Ovary (tissue), 3 donors: ENCODE data around the gene CGNL1.

Experiments used
- EP300 ChIP-seq: sonication (generic); formaldehyde crosslinking; IDR thresholded peaks from one replicate; pipeline ENCODE4 v1.6.1; 2017; ENCODE audit warnings: antibody characterized with exemption
- POLR2A ChIP-seq: fragments of 450-650 bp; IDR thresholded peaks from one replicate; pipeline ENCODE4 v1.6.1; 2017; ENCODE audit warnings: antibody characterized with exemption, mild to moderate bottlenecking, moderate library complexity
- TF ChIP-seq, protein P1 (sequence below), 3 donors: fragments of 450-650 bp in 2 of 3; fragments of 200-600 bp in 1 of 3; IDR thresholded peaks; one replicate each; pipeline versions ENCODE4 v1.5.1 to v1.8.0; 2016 to 2022; ENCODE audit warnings: antibody characterized with exemption in 3 of 3, mild to moderate bottlenecking in 1 of 3
- donor health status: DM: no; HTN: no; CAD: no.

DNA sequence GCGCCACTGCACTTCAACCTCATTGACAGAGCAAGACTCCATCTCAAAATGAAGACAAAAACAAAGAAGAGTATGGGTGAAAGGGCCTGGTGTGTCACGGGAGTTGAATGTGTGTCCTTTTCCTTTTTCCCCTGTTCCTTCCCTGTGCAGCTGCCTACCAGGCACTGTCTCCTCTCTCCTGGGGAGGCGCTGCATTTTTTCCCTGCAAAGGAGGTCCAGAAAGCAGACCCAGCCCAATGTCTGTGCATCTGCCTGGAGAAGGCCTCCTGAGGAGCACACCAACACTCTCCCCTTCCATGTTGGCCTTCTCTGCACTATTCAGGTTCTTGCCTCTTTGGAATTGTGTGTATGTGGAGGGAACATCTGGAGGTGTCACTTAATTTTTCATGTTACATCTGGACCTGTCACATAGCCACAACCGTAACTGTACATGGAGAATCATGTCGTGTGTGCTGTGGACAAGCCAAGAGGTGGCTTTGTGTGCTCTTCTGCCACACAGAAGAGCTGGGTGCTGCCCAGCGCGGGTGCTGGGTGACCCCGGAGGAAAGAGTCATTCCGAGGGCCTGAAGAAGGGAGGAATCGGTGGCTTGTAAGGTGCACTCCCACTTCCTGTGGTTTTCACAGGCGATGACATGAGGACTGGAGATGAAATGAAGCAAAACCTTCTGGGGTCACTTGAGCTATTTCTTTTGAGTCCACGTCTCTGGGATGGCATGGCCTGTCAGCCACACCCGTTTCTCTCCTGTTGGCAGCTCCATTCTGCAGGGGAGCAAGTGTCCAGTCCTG is 46.5 kb upstream of the CGNL1 start:
- TF ChIP-seq, protein P1, sequence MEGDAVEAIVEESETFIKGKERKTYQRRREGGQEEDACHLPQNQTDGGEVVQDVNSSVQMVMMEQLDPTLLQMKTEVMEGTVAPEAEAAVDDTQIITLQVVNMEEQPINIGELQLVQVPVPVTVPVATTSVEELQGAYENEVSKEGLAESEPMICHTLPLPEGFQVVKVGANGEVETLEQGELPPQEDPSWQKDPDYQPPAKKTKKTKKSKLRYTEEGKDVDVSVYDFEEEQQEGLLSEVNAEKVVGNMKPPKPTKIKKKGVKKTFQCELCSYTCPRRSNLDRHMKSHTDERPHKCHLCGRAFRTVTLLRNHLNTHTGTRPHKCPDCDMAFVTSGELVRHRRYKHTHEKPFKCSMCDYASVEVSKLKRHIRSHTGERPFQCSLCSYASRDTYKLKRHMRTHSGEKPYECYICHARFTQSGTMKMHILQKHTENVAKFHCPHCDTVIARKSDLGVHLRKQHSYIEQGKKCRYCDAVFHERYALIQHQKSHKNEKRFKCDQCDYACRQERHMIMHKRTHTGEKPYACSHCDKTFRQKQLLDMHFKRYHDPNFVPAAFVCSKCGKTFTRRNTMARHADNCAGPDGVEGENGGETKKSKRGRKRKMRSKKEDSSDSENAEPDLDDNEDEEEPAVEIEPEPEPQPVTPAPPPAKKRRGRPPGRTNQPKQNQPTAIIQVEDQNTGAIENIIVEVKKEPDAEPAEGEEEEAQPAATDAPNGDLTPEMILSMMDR (IDR thresholded peaks at IDR 0.05) = no peak
- TF ChIP-seq POLR2A = no peak
- no peak for TF ChIP-seq EP300
